ENCODE data around the gene UBR4. TPM values are rescaled to one million over a fixed set of nuclear protein-coding genes. Genes with fewer than 3 reads are reported as not detected.

Gene UBR4
- total and polyA plus RNA-seq, 2 of the 8 experiments (the other 6 are each of a cell fraction or from before 2014, with no cell fraction given), result 139 to 152 TPM

DNA sequence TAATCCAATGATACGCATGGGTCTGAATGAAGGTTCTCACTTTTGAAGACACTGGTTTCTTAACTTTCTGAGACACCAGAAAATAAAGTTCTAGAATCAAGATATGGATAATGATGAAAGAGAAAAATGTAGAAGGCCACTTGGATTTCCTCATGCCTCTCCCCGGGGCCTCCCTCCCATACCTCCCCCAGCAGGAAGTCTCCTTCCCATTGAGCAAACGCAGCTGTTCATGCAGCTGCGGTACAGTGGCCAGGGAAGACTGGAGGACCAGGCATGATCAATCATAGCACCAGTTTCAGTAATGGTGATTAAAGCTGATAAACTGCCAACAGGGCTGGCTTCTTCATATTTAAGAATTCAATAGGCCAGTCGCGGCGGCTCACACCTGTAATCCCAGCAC, 10.9 kb upstream of the UBR4 start:
- no peak overlapping the region for H3K18ac ChIP-seq (ENCODE audit: extremely low read depth, low read length)
- no peaks in the 10 kb centered on the region for H3K23me2 ChIP-seq (ENCODE audit: low read depth, low read length)
- H3K9ac ChIP-seq (replicated peaks in 1 of 4; ENCODE audit: extremely low read depth in 1 of 4, low read depth in 3 of 4, low read length in 3 of 4), result no peak overlapping the region
- peaks cover 38 to 69% (median 63%) of the 10 kb centered on the region in 4 experiments for H3K36me3 ChIP-seq (ENCODE audit: control insufficient read depth in 2 of 4, insufficient read depth in 4 of 4, low read length in 3 of 4)
- no peak overlapping the region for H2BK5ac ChIP-seq (ENCODE audit: low read depth, low read length)
- no peaks in the 10 kb centered on the region for H3K9me3 ChIP-seq (ENCODE audit: insufficient read depth in 2 of 2, low read depth in 1 of 2, low read length in 1 of 2)
- no peak for FAIRE-seq
- no peak for DNase-seq (ENCODE audit: low read depth in 1 of 2, low spot score in 2 of 2)
- no peaks in the 10 kb centered on the region for H3K4me1 ChIP-seq (replicated peaks in 1 of 4; ENCODE audit: control insufficient read depth in 3 of 4, insufficient read depth in 4 of 4, low read length in 3 of 4)
- no peak overlapping the region for H3K23ac ChIP-seq (ENCODE audit: insufficient read length)
- no peak overlapping the region for H2BK120ac ChIP-seq (replicated peaks; ENCODE audit: low read depth, low read length)
- H3K4me3 ChIP-seq (ENCODE audit: extremely low read depth in 1 of 4, insufficient read depth in 2 of 4, low read depth in 3 of 4, low read length in 4 of 4), result no peak overlapping the region
- no peak overlapping the region for H2AK5ac ChIP-seq (ENCODE audit: low read depth, low read length)
- ChIA-PET CTCF (ENCODE audit: partially characterized antibody) (interaction anchor here (7.1 kb wide), 1 partner anchor 20 kb away, joined by 40 read pairs; no protein-coding TSS in a partner anchor), POLR2A (ENCODE audit: partially characterized antibody) (interaction anchor here (1.9 to 6.2 kb wide), 2 partner anchors 13 to 150 kb away, joined by 4 to 42 read pairs; partner anchors contain the start of gene UBR4)
- H3K14ac ChIP-seq (ENCODE audit: insufficient read length), result no peak overlapping the region
- no peak overlapping the region for H3K4me2 ChIP-seq (ENCODE audit: insufficient read depth in 1 of 2, low read depth in 2 of 2, low read length in 2 of 2)
- H3K56ac ChIP-seq (replicated peaks; ENCODE audit: insufficient read length, low read depth, low read length), result no peak overlapping the region
- no peak overlapping the region for H2BK15ac ChIP-seq (ENCODE audit: low read length)
- H4K20me1 ChIP-seq (replicated peaks in 1 of 2; ENCODE audit: control insufficient read depth in 1 of 2, insufficient read depth in 2 of 2, low read length in 2 of 2), result peaks cover 0 to 8% of the 10 kb centered on the region in 2 experiments
- no peak overlapping the region for H4K8ac ChIP-seq (ENCODE audit: extremely low read depth, insufficient read depth, low read length)
- no peak overlapping the region for H2BK12ac ChIP-seq (ENCODE audit: low read depth, low read length)
- H3K27me3 ChIP-seq (replicated peaks in 1 of 4; ENCODE audit: control insufficient read depth in 3 of 4, extremely low read depth in 1 of 4, insufficient read depth in 3 of 4, low read length in 3 of 4), result no peaks in the 10 kb centered on the region
- H2BK20ac ChIP-seq (ENCODE audit: low read length), result no peak overlapping the region
- no peaks in the 10 kb centered on the region for H3K79me2 ChIP-seq (ENCODE audit: control insufficient read depth in 1 of 2, insufficient read depth in 2 of 2, low read length in 2 of 2)
- H3K27ac ChIP-seq (ENCODE audit: low read depth, low read length), result no peak overlapping the region
- WGBS, 2 experiments (ENCODE audit: extremely low coverage in 1 of 2, insufficient coverage in 1 of 2, insufficient read length in 1 of 2, insufficient replicate concordance in 2 of 2, low coverage in 1 of 2, low lambda C conversion rate in 2 of 2, missing lambda C conversion rate in 1 of 2), result 88% methylated on average over 7 of the region's 7 CpGs; no CpG with 5 or more reads in 1 of the 2 experiments
- H3K4ac ChIP-seq (replicated peaks; ENCODE audit: insufficient read length, low read depth, low read length), result no peak overlapping the region
- no peak overlapping the region for H4K5ac ChIP-seq (ENCODE audit: insufficient read length, low read depth, low read length)
- H3K79me1 ChIP-seq (ENCODE audit: low read depth, low read length), result no peaks in the 10 kb centered on the region; the same call in 1 of the 2 replicates
- TF ChIP-seq YY1 (IDR thresholded peaks at IDR 0.05; ENCODE audit: low read depth, low read length), result no peak
- no peak for TF ChIP-seq CREB1 (IDR thresholded peaks at IDR 0.05)
- H2AFZ ChIP-seq (ENCODE audit: low read length), result no peak overlapping the region
- H4K91ac ChIP-seq (replicated peaks; ENCODE audit: insufficient read length, low read length), result no peak overlapping the region
